ENCODE results near the gene FRMD4B.
A peak's percentile ranks its signal among the peaks of the same experiment; 100 is the strongest.

The FRMD4B gene

GRCh38 chr3:69162308-69162980 is 223.4 kb downstream of the FRMD4B start:
- ATAC-seq (no peak), DNase-seq (no peak)
- Mint-ChIP-seq H3K27ac (no peak overlapping the region), H3K4me3 (no peak overlapping the region), H3K9me3 (no peaks in the 10 kb centered on the region), H3K4me1 (peaks cover 19% of the 10 kb centered on the region), H3K27me3 (peaks cover 9% of the 10 kb centered on the region)

DNA sequence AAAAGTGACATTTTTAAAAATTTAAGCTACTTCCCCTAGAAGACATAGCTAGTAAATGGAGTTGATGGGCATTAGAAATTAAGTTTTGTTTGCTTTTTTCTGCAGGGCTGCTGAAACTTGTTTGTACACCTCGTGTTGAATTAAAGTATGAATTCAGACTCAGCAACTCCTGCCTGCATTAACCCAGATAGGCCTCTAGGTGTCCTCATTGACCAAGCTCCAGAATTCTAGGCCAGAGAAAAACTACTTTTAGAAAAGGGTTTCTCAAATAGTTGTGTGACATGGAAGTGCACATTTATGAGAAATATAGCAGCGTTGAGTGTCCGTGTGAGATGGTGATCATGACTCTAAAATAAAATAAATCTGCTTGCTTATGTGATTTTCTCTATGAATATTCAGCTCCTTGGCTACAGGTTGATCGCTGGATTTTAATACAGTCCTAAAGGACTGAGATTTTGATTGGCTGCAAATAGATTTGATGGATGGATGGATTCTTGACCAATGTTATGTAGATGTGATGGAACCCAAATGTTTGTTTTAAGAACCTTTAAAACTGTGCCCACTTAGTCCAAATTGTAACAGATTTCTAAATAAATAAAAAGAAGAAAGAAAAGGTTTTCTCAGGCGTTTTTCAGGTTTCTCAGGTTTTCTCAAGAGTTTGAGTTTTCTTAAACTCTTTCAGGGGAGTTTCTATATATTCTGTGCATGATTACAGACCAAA is 224.1 kb downstream of the FRMD4B start:
- Mint-ChIP-seq H3K4me3 (no peak overlapping the region), H3K27ac (no peak overlapping the region), H3K4me1 (peaks cover 19% of the 10 kb centered on the region), H3K27me3 (peaks cover 9% of the 10 kb centered on the region), H3K9me3 (no peaks in the 10 kb centered on the region)
- DNase-seq (peak; percentile 20 to 42), ATAC-seq (peak; percentile 67)

- H3K4me3 Mint-ChIP-seq = peak overlapping the region in 1 of 2 donors; percentile 56
- DNase-seq (no peak), ATAC-seq (no peak)
- H3K9me3 Mint-ChIP-seq = no peaks in the 10 kb centered on the region
- peaks cover 19% of the 10 kb centered on the region for H3K4me1 Mint-ChIP-seq
- H3K27ac Mint-ChIP-seq = no peak overlapping the region
- H3K27me3 Mint-ChIP-seq = peaks cover 9% of the 10 kb centered on the region
Measured at GRCh38 chr3:69160525-69160924, 225.4 kb downstream of the FRMD4B start.

GRCh38 chr3:69160107-69160506 is 225.8 kb downstream of the FRMD4B start:
- H3K27me3 Mint-ChIP-seq = peaks cover 9% of the 10 kb centered on the region
- peaks cover 19% of the 10 kb centered on the region for H3K4me1 Mint-ChIP-seq
- no peak overlapping the region for H3K27ac Mint-ChIP-seq
- DNase-seq = no peak
- H3K4me3 Mint-ChIP-seq = peak overlapping the region in 1 of 2 donors; percentile 56
- peak; percentile 53 for ATAC-seq
- H3K9me3 Mint-ChIP-seq = no peaks in the 10 kb centered on the region

- no peak for ATAC-seq
- H3K27ac Mint-ChIP-seq = no peak overlapping the region
- H3K4me3 Mint-ChIP-seq = no peak overlapping the region
Measured at GRCh38 chr3:69149586-69149985, 236.3 kb downstream of the FRMD4B start.

GRCh38 chr3:69145688-69146087 is 240.2 kb downstream of the FRMD4B start:
- ATAC-seq = no peak
- no peaks in the 10 kb centered on the region for H3K4me1 Mint-ChIP-seq
- H3K27ac Mint-ChIP-seq = no peak overlapping the region
- H3K27me3 Mint-ChIP-seq = no peaks in the 10 kb centered on the region
- DNase-seq = no peak
- H3K9me3 Mint-ChIP-seq = no peaks in the 10 kb centered on the region
- H3K4me3 Mint-ChIP-seq = no peak overlapping the region

More at GRCh38 chr3:69149586-69149985, 236.3 kb downstream of the FRMD4B start:
- Mint-ChIP-seq H3K4me1 (no peaks in the 10 kb centered on the region), H3K27me3 (peaks cover 6% of the 10 kb centered on the region), H3K9me3 (no peaks in the 10 kb centered on the region)
- no peak for DNase-seq

DNA sequence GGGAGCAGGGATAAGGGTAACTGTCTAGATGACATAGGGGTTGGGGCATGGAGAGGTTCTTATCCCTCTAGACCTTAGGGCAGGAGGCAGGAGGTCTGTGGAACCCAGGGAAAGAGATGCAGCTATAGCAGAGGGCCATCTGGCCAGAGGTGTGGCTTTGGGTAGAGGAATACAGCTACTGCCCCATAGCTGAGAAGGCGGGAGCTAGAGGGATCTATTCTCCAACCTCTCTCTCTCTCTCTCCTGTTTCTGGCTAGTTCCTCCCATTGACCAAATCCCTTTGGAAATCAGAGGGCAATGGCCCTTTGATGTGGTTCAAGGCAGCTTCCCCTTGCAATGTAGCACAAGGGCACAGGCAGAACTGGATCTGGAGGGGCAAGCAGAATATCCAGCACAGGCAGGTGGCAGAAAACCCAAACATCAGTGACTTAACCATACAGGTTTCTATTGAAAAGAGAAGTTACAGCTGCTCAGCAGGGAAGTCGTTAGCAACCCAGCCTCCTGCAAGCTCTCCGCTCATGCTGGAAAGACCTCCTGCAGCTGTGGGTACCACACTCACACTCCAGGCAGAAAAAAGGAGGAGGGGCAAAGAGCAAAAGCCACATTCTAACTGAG is 241.2 kb downstream of the FRMD4B start:
- Mint-ChIP-seq H3K4me3 (no peak overlapping the region), H3K9me3 (no peaks in the 10 kb centered on the region), H3K27ac (no peak overlapping the region), H3K27me3 (peaks cover 8% of the 10 kb centered on the region), H3K4me1 (no peaks in the 10 kb centered on the region)
- ATAC-seq = no peak
- no peak for DNase-seq

GRCh38 chr3:69143612-69144011 is 242.3 kb downstream of the FRMD4B start:
- H3K4me1 Mint-ChIP-seq = no peaks in the 10 kb centered on the region
- ATAC-seq = no peak
- DNase-seq = no peak
- H3K27ac Mint-ChIP-seq = no peak overlapping the region
- peaks cover 8% of the 10 kb centered on the region for H3K27me3 Mint-ChIP-seq
- H3K9me3 Mint-ChIP-seq = no peaks in the 10 kb centered on the region
- H3K4me3 Mint-ChIP-seq = no peak overlapping the region

DNA sequence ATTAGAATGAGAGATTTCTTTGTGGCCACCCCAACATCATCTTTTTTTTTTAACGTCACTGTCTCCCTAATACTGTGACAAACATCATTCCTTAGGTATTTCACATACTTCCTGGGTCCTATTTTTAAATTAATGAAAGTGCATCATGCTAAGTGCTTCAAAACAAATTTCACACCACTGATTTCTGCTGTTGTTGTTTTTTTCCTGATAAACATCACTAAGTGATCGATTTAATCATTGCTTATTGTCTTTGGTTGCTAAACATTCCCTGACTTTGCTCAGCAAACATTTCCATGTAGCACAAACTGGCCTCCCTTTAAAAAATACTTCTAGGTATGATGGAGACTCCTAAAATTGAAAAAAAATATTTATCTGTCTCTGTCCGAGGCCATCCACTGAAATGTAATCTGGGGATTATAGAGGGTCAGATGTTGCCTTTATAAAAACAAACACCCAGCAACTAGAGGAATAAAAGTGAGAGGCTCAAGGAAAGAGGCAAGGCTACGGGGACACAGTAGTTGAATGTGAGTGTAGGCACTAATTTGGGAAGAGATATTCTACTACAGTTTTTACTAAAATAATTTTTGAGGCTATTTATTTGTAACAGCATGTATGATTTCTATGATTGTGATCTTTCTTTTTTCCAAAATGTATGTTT is 243.0 kb downstream of the FRMD4B start:
- Mint-ChIP-seq H3K4me1 (no peaks in the 10 kb centered on the region), H3K9me3 (no peaks in the 10 kb centered on the region), H3K27ac (no peak overlapping the region), H3K27me3 (peaks cover 8% of the 10 kb centered on the region), H3K4me3 (no peak overlapping the region)
- no peak for ATAC-seq
- DNase-seq = no peak

DNA sequence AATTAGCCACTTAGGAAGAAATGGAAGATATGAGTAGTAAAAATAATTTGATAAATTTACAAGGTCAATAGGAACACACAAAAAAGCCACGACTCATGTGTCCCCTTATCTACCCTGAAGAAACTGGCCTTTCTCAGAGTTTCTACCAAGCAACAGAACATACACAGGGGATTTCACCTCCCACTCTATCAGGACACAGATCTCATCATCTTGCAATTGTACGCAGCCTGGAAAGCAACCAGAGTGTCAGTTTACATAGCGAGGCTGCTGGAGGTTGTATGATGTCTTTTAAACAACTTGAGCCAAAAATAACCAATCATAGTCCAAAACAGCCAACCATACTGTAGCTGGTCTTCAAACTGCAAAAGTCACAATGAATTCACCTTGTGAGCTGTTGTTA is 243.8 kb downstream of the FRMD4B start:
- ATAC-seq = no peak
- H3K4me3 Mint-ChIP-seq = no peak overlapping the region
- H3K27ac Mint-ChIP-seq = no peak overlapping the region
- no peaks in the 10 kb centered on the region for H3K4me1 Mint-ChIP-seq
- H3K27me3 Mint-ChIP-seq = peaks cover 8% of the 10 kb centered on the region
- H3K9me3 Mint-ChIP-seq = no peaks in the 10 kb centered on the region
- DNase-seq = no peak

DNA sequence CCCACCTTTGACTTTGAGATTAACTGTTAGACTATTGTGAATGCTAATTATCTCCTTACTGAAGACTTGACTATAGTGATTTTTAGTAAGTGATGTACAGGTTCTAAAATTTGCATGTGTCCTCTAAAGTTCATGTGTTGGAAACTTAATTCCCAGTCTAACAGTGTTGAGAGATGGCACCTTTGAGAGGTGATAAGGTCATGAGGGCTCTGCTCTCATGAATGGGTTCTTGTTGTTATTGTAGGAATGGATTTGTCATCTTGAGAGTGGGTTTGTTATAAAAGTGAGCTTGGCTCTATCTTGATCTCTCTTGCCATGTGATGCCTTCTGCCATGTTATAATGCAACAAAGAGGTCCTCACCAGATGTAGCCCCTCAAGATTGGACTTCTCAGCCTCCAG is 244.6 kb downstream of the FRMD4B start:
- H3K27ac Mint-ChIP-seq = no peak overlapping the region
- no peak overlapping the region for H3K4me3 Mint-ChIP-seq
- no peak for ATAC-seq
- peaks cover 12% of the 10 kb centered on the region for H3K27me3 Mint-ChIP-seq
- no peaks in the 10 kb centered on the region for H3K4me1 Mint-ChIP-seq
- no peak for DNase-seq
- no peaks in the 10 kb centered on the region for H3K9me3 Mint-ChIP-seq

- Mint-ChIP-seq H3K27me3 (peaks cover 14% of the 10 kb centered on the region), H3K9me3 (peaks cover 0 to 5% of the 10 kb centered on the region in 2 donors), H3K27ac (no peak overlapping the region), H3K4me1 (no peaks in the 10 kb centered on the region), H3K4me3 (no peak overlapping the region)
- no peak for DNase-seq
- ATAC-seq = no peak
Measured at GRCh38 chr3:69137412-69137811, 248.5 kb downstream of the FRMD4B start.

DNA sequence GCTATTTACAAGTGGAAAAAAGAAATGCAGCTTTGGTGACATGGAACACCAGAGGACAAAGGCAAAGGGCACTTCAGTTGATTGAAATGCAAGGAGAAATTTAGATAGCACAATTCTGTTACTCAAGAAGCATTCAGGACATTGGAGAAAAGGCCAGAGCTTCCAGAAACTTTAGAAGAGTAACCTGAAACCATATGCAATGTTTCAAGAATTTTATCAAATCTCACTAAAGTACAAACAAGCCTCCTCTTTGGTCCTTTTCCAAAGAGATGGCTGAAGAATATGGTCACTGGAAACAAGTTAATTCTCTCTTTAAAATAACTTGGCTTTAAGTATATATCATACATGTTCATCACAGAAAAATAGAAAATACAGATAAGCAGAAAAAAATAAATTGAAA is 248.9 kb downstream of the FRMD4B start:
- Mint-ChIP-seq H3K27ac (no peak overlapping the region), H3K27me3 (peaks cover 17% of the 10 kb centered on the region), H3K4me3 (no peak overlapping the region), H3K9me3 (peaks cover 0 to 5% of the 10 kb centered on the region in 2 donors), H3K4me1 (no peaks in the 10 kb centered on the region)
- DNase-seq = no peak
- ATAC-seq = no peak

DNA sequence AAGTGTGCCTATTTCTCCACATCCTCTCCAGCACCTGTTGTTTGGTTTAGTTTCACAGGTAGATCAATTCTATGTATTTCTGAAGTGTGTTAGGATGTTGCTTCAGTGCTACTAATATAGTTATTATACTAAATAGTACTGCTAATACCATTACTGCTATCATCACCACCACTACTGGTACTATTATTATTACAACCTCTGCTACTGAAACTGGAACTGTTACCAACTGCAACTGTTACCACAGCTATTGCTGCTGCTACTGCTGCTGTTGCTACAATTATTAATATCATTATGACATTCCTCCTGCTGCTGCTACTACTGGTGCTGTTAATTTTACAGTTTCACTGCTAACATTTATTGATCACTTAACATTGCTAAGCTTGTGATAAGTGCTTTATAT is 255.2 kb downstream of the FRMD4B start:
- no peak overlapping the region for H3K27ac Mint-ChIP-seq

DNA sequence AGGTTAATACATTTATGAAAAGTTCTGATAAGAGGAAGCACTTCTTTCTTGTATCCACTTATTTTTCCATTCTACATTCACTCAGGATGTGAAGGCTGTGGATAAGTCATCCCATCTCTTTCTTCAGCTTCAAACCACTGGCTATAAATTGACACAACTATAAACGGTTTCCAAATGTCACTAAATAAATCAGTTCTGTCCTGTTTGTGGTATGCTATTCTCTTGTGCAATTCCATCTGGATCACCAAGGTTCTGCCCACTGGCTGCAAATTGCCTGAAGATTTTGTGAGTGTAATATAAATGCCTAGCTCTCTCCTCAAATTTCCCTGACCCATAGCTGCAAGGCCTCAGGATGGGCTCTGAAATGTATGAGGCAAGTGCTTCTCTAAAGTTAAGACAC is 256.4 kb downstream of the FRMD4B start:
- Mint-ChIP-seq H3K9me3 (peaks cover 0 to 5% of the 10 kb centered on the region in 2 donors), H3K27ac (no peak overlapping the region), H3K27me3 (peaks cover 18% of the 10 kb centered on the region), H3K4me3 (no peak overlapping the region), H3K4me1 (no peaks in the 10 kb centered on the region)
- ATAC-seq (no peak), DNase-seq (no peak)

More for the DNA sequence above, 255.2 kb downstream of the FRMD4B start:
- Mint-ChIP-seq H3K4me3 (no peak overlapping the region), H3K4me1 (no peaks in the 10 kb centered on the region), H3K9me3 (peaks cover 0 to 5% of the 10 kb centered on the region in 2 donors), H3K27me3 (peaks cover 18% of the 10 kb centered on the region)
- DNase-seq (no peak), ATAC-seq (peak; percentile 72)

GRCh38 chr3:69128509-69128908 is 257.4 kb downstream of the FRMD4B start:
- ATAC-seq (no peak), DNase-seq (no peak)
- H3K4me3 Mint-ChIP-seq = no peak overlapping the region
- H3K9me3 Mint-ChIP-seq = peaks cover 0 to 5% of the 10 kb centered on the region in 2 donors
- H3K27ac Mint-ChIP-seq = no peak overlapping the region
- no peaks in the 10 kb centered on the region for H3K4me1 Mint-ChIP-seq
- H3K27me3 Mint-ChIP-seq = peaks cover 18% of the 10 kb centered on the region

Measured in stimulated activated naive CD8-positive, alpha-beta T cell treated with anti-CD3 and anti-CD28 coated beads, Interleukin-15, amount 100 ng/mL, for 72 hours (primary cell).